H9 (cell line): ENCODE results near the gene SLC25A39. TPM values are rescaled to one million over a fixed set of nuclear protein-coding genes. Genes with fewer than 3 reads are reported as not detected.
A peak's percentile ranks its signal among the peaks of the same experiment; 100 is the strongest.

Source experiments
- DNase-seq: peaks from one replicate; pipeline ENCODE4 v3.0.0-alpha.2; 2017
- H2AFZ ChIP-seq: one replicate; pipeline ENCODE4 v1.6.1; 2013; ENCODE audit warnings: mild to moderate bottlenecking, low read length, control low read depth, moderate library complexity
- H2AK5ac ChIP-seq: 2 replicates; pipeline ENCODE4 v1.6.1; 2013; ENCODE audit warnings: low read length, control low read depth, mixed read lengths; ENCODE audit not compliant: insufficient read length
- H2BK120ac ChIP-seq: one replicate; pipeline ENCODE4 v1.6.1; 2013; ENCODE audit warnings: low read depth, mild to moderate bottlenecking, low read length, control low read depth, inconsistent platforms; ENCODE audit not compliant: poor library complexity, severe bottlenecking
- H2BK12ac ChIP-seq: 2 replicates; pipeline ENCODE4 v1.6.1; 2013; ENCODE audit warnings: low read length, control low read depth, mixed read lengths, low read depth; ENCODE audit not compliant: insufficient read length
- H2BK15ac ChIP-seq: 2 replicates; pipeline ENCODE4 v1.6.1; 2013; ENCODE audit warnings: low read depth, low read length, control low read depth
- H2BK20ac ChIP-seq: one replicate; pipeline ENCODE4 v1.6.1; 2013; ENCODE audit warnings: low read depth, mild to moderate bottlenecking, low read length, control low read depth, inconsistent platforms; ENCODE audit not compliant: poor library complexity, severe bottlenecking
- H2BK5ac ChIP-seq: 2 replicates; pipeline ENCODE4 v1.6.1; 2013; ENCODE audit warnings: low read length, control low read depth, mixed read lengths; ENCODE audit not compliant: insufficient read length
- H3K14ac ChIP-seq: 2 replicates; pipeline ENCODE4 v1.6.1; 2013; ENCODE audit warnings: low read length, control low read depth; ENCODE audit not compliant: insufficient read depth
- H3K18ac ChIP-seq: 2 replicates; pipeline ENCODE4 v1.6.1; 2013; ENCODE audit warnings: low read depth, mild to moderate bottlenecking, mixed read lengths, low read length, control low read depth; ENCODE audit not compliant: insufficient read length
- H3K23ac ChIP-seq: 2 replicates; pipeline ENCODE4 v1.6.1; 2013; ENCODE audit warnings: low read length, control low read depth, mixed read lengths, low read depth; ENCODE audit not compliant: insufficient read length
- H3K23me2 ChIP-seq: 2 replicates; pipeline ENCODE4 v1.6.1; 2013; ENCODE audit warnings: low read depth, mild to moderate bottlenecking, mixed read lengths, low read length, control low read depth; ENCODE audit not compliant: insufficient read length, poor library complexity, severe bottlenecking
- H3K27ac ChIP-seq: 2 replicates; pipeline ENCODE4 v1.5.1; 2013; ENCODE audit warnings: low read length, control low read depth, mixed read lengths, low read depth; ENCODE audit not compliant: insufficient read length
- H3K27me3 ChIP-seq: 2 replicates; pipeline ENCODE4 v1.6.1; 2013; ENCODE audit warnings: low read length, control low read depth, inconsistent platforms; ENCODE audit not compliant: insufficient read depth
- H3K4ac ChIP-seq: 2 replicates; pipeline ENCODE4 v1.6.1; 2013; ENCODE audit warnings: low read depth, mild to moderate bottlenecking, control low read depth, inconsistent platforms, low read length, moderate library complexity
- H3K4me1 ChIP-seq: 2 replicates; pipeline ENCODE4 v1.6.1; 2013; ENCODE audit warnings: low read length, control low read depth, inconsistent platforms; ENCODE audit not compliant: insufficient read depth
- H3K4me2 ChIP-seq: 2 replicates; pipeline ENCODE4 v1.6.1; 2013; ENCODE audit warnings: low read length, control low read depth, mixed read lengths; ENCODE audit not compliant: insufficient read length, insufficient read depth
- H3K56ac ChIP-seq: 2 replicates; pipeline ENCODE4 v1.6.1; 2013; ENCODE audit warnings: low read depth, mild to moderate bottlenecking, mixed read lengths, low read length, control low read depth; ENCODE audit not compliant: insufficient read length
- H3K79me1 ChIP-seq: 2 replicates; pipeline ENCODE4 v1.6.1; 2013; ENCODE audit warnings: low read depth, mild to moderate bottlenecking, moderate library complexity, low read length, control low read depth, inconsistent platforms; ENCODE audit not compliant: insufficient read depth, poor library complexity, severe bottlenecking
- H3K79me2 ChIP-seq: 2 replicates; pipeline ENCODE4 v1.6.1; 2013; ENCODE audit warnings: low read length, control low read depth, inconsistent platforms; ENCODE audit not compliant: insufficient read depth
- H3K9ac ChIP-seq: 2 replicates; pipeline ENCODE4 v1.6.1; 2013; ENCODE audit warnings: low read length, control low read depth, mixed read lengths; ENCODE audit not compliant: insufficient read length; ENCODE audit errors: extremely low read depth
- H3K9me3 ChIP-seq: one replicate; pipeline ENCODE4 v1.6.1; 2013; ENCODE audit warnings: low read depth, low read length, inconsistent platforms; ENCODE audit not compliant: control insufficient read depth
- H3T11ph ChIP-seq: one replicate; pipeline ENCODE4 v1.6.1; 2013; ENCODE audit warnings: mild to moderate bottlenecking, low read length, control low read depth, inconsistent platforms
- H4K20me1 ChIP-seq: one replicate; pipeline ENCODE4 v1.6.1; 2013; ENCODE audit not compliant: control insufficient read depth, insufficient read length, insufficient read depth
- H4K5ac ChIP-seq: 2 replicates; pipeline ENCODE4 v1.6.1; 2013; ENCODE audit warnings: low read depth, mild to moderate bottlenecking, mixed read lengths, low read length, control low read depth; ENCODE audit not compliant: insufficient read length
- H4K8ac ChIP-seq: replicated peaks from 2 replicates; pipeline ENCODE4 v1.6.1; 2013; ENCODE audit warnings: low read length, control low read depth, mixed read lengths, low read depth; ENCODE audit not compliant: insufficient read length
- H4K91ac ChIP-seq: 2 replicates; pipeline ENCODE4 v1.6.1; 2013; ENCODE audit warnings: low read depth, mild to moderate bottlenecking, moderate library complexity, mixed read lengths, low read length, control low read depth; ENCODE audit not compliant: insufficient read length
- H3K27ac Mint-ChIP-seq, 3 experiments: 2 replicates in 2 of 3; 3 replicates in 1 of 3; pipeline ENCODE4 v1.8.0; 2020 to 2021; ENCODE audit warnings: mixed read lengths in 3 of 3, mild to moderate bottlenecking in 1 of 3, moderate library complexity in 1 of 3
- H3K27me3 Mint-ChIP-seq: 2 replicates; pipeline ENCODE4 v1.8.0; 2021; ENCODE audit warnings: low read depth, mild to moderate bottlenecking, moderate library complexity, mixed read lengths
- H3K36me3 Mint-ChIP-seq, 3 experiments: 2 replicates in 2 of 3; 3 replicates in 1 of 3; pipeline ENCODE4 v1.8.0; 2020 to 2021; ENCODE audit warnings: low read depth in 3 of 3, mixed read lengths in 3 of 3; ENCODE audit not compliant: insufficient read depth in 1 of 3
- H3K4me1 Mint-ChIP-seq, 2 experiments: 2 replicates each; pipeline ENCODE4 v1.8.0; 2020; ENCODE audit warnings: mixed read lengths in 2 of 2
- H3K4me3 Mint-ChIP-seq, 2 experiments: 2 replicates in 1 of 2; 3 replicates in 1 of 2; pipeline ENCODE4 v1.8.0; 2020 to 2021; ENCODE audit warnings: mild to moderate bottlenecking in 2 of 2, mixed read lengths in 2 of 2, moderate library complexity in 1 of 2
- H3K9me3 Mint-ChIP-seq, 2 experiments: 2 replicates in 1 of 2; 3 replicates in 1 of 2; pipeline ENCODE4 v1.8.0; 2020; ENCODE audit warnings: mild to moderate bottlenecking in 2 of 2, mixed read lengths in 2 of 2, moderate library complexity in 1 of 2
- WGBS: extraction: QIAGEN DNeasy Blood & Tissue Kit; methylation state at CpG from one replicate; pipeline ENCODE4 v1.1.7; 2013; ENCODE audit warnings: missing lambda C conversion rate, low lambda C conversion rate, mixed read lengths; ENCODE audit not compliant: insufficient read length; ENCODE audit errors: extremely low coverage; 5-methylcytosine and 5-hydroxymethylcytosine counted together
- total RNA-seq: library from RNA; stranded (reverse); gene quantifications from 2 replicates; pipeline ENCODE4 v1.2.1, GENCODE V29; 2021
- TF ChIP-seq, protein P1 (sequence below): fragments of 200-600 bp; sonication (generic); conservative IDR thresholded peaks from 3 replicates; pipeline ENCODE4 v1.8.0; 2021; ENCODE audit warnings: antibody characterized with exemption, mild to moderate bottlenecking

The SLC25A39 gene
- total RNA-seq, 1 experiment from 2014 or later = 227 TPM

DNA sequence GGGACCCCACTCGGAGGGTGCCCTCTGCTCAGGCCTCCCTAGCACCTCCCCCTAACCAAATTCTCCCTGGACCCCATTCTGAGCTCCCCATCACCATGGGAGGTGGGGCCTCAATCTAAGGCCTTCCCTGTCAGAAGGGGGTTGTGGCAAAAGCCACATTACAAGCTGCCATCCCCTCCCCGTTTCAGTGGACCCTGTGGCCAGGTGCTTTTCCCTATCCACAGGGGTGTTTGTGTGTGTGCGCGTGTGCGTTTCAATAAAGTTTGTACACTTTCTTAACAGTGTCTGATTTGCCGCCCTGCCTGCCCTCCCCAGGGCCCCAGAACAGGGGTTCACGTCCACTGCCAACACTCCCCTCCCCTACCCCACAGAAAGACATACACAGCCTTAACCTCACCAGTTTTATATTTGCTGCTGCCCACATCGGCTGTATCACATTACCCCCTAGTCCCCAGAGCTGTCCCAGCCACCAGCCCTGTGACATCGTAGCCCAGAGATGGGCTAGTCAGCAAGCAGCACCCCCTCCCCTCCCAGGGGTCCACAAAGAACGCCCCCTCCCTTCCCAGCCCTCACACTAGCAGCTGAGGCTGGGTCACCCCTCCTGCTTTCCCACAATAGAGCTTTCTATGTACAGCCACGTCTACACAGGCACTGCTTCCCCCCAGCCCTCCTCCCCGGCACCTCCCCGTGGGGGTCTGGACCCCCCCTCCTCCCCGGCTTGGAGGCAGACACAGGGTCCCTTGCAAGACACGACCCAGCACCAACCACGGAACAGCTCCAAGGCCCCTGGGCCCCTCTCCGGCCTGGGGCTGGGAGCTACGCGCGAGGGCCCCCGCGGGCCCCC is 28.4 kb upstream of the SLC25A39 start:
- H3K18ac ChIP-seq = no peak overlapping the region
- no CpG with 5 or more reads among the region's 22 CpGs for whole genome bisulfite sequencing
- H3K4ac ChIP-seq = no peak overlapping the region
- no peak overlapping the region for H3K27ac ChIP-seq
- no peak overlapping the region for H4K8ac ChIP-seq
- no peaks in the 10 kb centered on the region for H3K27me3 ChIP-seq
- no peak overlapping the region for H4K5ac ChIP-seq
- peaks cover 3 to 17% (median 6%) of the 10 kb centered on the region in 3 experiments; a peak in 6 of 7 replicates for H3K36me3 Mint-ChIP-seq
- H2AK5ac ChIP-seq = no peak overlapping the region
- H3K79me1 ChIP-seq = no peaks in the 10 kb centered on the region
- H3K23me2 ChIP-seq = peaks cover 3% of the 10 kb centered on the region
- no peaks in the 10 kb centered on the region for H3K9me3 ChIP-seq
- H3K4me2 ChIP-seq = peak overlapping the region; percentile 45
- peak overlapping the region; percentile 52 to 77 for H3K4me3 Mint-ChIP-seq
- peaks cover 0 to 8% of the 10 kb centered on the region in 2 experiments; a peak in 2 of 4 replicates for H3K4me1 Mint-ChIP-seq
- no peak overlapping the region for H3K14ac ChIP-seq
- no peaks in the 10 kb centered on the region for H3K4me1 ChIP-seq
- no peak overlapping the region for H2BK5ac ChIP-seq
- no peak overlapping the region for H2BK15ac ChIP-seq
- H4K20me1 ChIP-seq = no peaks in the 10 kb centered on the region
- H3K9ac ChIP-seq = no peak overlapping the region
- no peak overlapping the region for H4K91ac ChIP-seq
- no peaks in the 10 kb centered on the region; a peak in 1 of 5 replicates for H3K9me3 Mint-ChIP-seq
- H3K79me2 ChIP-seq = no peaks in the 10 kb centered on the region
- no peak overlapping the region for H3K27ac Mint-ChIP-seq
- no peak overlapping the region for H3K56ac ChIP-seq
- H2BK12ac ChIP-seq = no peak overlapping the region
- H3K23ac ChIP-seq = no peak overlapping the region
- DNase-seq = peak; percentile 45
- no peak overlapping the region for H2BK120ac ChIP-seq
- H2AFZ ChIP-seq = no peak overlapping the region
- H2BK20ac ChIP-seq = no peak overlapping the region
- peaks cover 5% of the 10 kb centered on the region; the same call in 1 of the 2 replicates for H3K27me3 Mint-ChIP-seq
- H3T11ph ChIP-seq = no peak overlapping the region
- TF ChIP-seq, protein P1, sequence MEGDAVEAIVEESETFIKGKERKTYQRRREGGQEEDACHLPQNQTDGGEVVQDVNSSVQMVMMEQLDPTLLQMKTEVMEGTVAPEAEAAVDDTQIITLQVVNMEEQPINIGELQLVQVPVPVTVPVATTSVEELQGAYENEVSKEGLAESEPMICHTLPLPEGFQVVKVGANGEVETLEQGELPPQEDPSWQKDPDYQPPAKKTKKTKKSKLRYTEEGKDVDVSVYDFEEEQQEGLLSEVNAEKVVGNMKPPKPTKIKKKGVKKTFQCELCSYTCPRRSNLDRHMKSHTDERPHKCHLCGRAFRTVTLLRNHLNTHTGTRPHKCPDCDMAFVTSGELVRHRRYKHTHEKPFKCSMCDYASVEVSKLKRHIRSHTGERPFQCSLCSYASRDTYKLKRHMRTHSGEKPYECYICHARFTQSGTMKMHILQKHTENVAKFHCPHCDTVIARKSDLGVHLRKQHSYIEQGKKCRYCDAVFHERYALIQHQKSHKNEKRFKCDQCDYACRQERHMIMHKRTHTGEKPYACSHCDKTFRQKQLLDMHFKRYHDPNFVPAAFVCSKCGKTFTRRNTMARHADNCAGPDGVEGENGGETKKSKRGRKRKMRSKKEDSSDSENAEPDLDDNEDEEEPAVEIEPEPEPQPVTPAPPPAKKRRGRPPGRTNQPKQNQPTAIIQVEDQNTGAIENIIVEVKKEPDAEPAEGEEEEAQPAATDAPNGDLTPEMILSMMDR = no peak
